SK-N-SH (cell line): Measurements from ENCODE around the gene SHB. TPM values are rescaled to one million over a fixed set of nuclear protein-coding genes. Genes with fewer than 3 reads are reported as not detected.

ENCODE experiments used
- CTCF ChIA-PET: fragments of 300-600, 350-600 bp; formaldehyde crosslinking; extraction: SDS; loops from one replicate; lab custom pipeline; 2021; lab: Yijun Ruan, JAX
- POLR2A ChIA-PET: fragments of 350-600 bp; sonication (Branson Sonifier 250); formaldehyde crosslinking; extraction: SDS; loops from one replicate; lab custom pipeline; 2020; ENCODE audit warnings: antibody characterized with exemption, inconsistent platforms; lab: Yijun Ruan, JAX
- DNase-seq: peaks from one replicate; pipeline ENCODE4 v3.0.0; 2012
- H2AFZ ChIP-seq: fragments of 200-600 bp; sonication (generic); 2 replicates; pipeline ENCODE4 v1.8.1; 2016; ENCODE audit warnings: antibody characterized with exemption, mild to moderate bottlenecking, low read depth
- H3F3A ChIP-seq: fragments of 200-600 bp; sonication (generic); replicated peaks from 2 replicates; pipeline ENCODE3; 2016; ENCODE audit warnings: antibody characterized with exemption, mild to moderate bottlenecking; ENCODE audit not compliant: insufficient read depth
- H3K27ac ChIP-seq, 2 experiments: fragments of 200-500 bp in 1 of 2; fragments of 200-600 bp in 1 of 2; sonication (Bioruptor generic) in 1 of 2; sonication (generic), shearing (Covaris generic) in 1 of 2; 2 replicates each; pipeline versions ENCODE4 v1.5.1 to v1.6.1; 2014 to 2016; ENCODE audit warnings: low read depth in 2 of 2, inconsistent platforms in 1 of 2, low read length in 1 of 2, mild to moderate bottlenecking in 1 of 2, mixed read lengths in 1 of 2
- H3K27me3 ChIP-seq: fragments of 200-600 bp; sonication (generic), shearing (Covaris generic); 2 replicates; pipeline ENCODE4 v1.6.1; 2016; ENCODE audit warnings: mixed run types; ENCODE audit not compliant: insufficient read depth
- H3K36me3 ChIP-seq, 2 experiments: fragments of 200-500 bp in 1 of 2; fragments of 200-600 bp in 1 of 2; sonication (Bioruptor generic) in 1 of 2; sonication (generic) in 1 of 2; replicated peaks in 1 of 2; 2 replicates each; pipeline versions ENCODE3 to v1.5.1; 2014 to 2016; ENCODE audit warnings: low read length in 1 of 2, mild to moderate bottlenecking in 1 of 2; ENCODE audit not compliant: insufficient read depth in 2 of 2, control insufficient read depth in 1 of 2
- H3K4me1 ChIP-seq, 2 experiments: fragments of 200-500 bp in 1 of 2; fragments of 200-600 bp in 1 of 2; sonication (Bioruptor generic) in 1 of 2; sonication (generic), shearing (Covaris generic) in 1 of 2; 2 replicates each; pipeline versions ENCODE4 v1.5.1 to v1.6.1; 2014 to 2016; ENCODE audit warnings: low read depth in 1 of 2, low read length in 1 of 2, mixed run types in 1 of 2; ENCODE audit not compliant: insufficient read depth in 2 of 2, control insufficient read depth in 1 of 2
- H3K4me2 ChIP-seq: fragments of 200-600 bp; sonication (generic), shearing (Covaris generic); 2 replicates; pipeline ENCODE4 v1.6.1; 2017; ENCODE audit warnings: mixed run types
- H3K4me3 ChIP-seq, 2 experiments: fragments of 200-500 bp in 1 of 2; fragments of 200-600 bp in 1 of 2; sonication (Bioruptor generic) in 1 of 2; sonication (generic), shearing (Covaris generic) in 1 of 2; 2 replicates each; pipeline versions ENCODE4 v1.5.1 to v1.8.1; 2014 to 2016; ENCODE audit warnings: low read depth in 2 of 2, inconsistent platforms in 1 of 2, low read length in 1 of 2, mild to moderate bottlenecking in 1 of 2, mixed read lengths in 1 of 2, moderate library complexity in 1 of 2
- H3K79me2 ChIP-seq: fragments of 200-600 bp; sonication (generic); 2 replicates; pipeline ENCODE4 v1.8.1; 2017; ENCODE audit warnings: mild to moderate bottlenecking; ENCODE audit not compliant: insufficient read depth
- H3K9ac ChIP-seq: fragments of 200-600 bp; sonication (generic); 2 replicates; pipeline ENCODE4 v1.6.1; 2017; ENCODE audit warnings: mixed run types
- H3K9me2 ChIP-seq: fragments of 200-600 bp; sonication (generic); 2 replicates; pipeline ENCODE4 v1.6.1; 2017; ENCODE audit warnings: mixed run types
- H3K9me3 ChIP-seq: fragments of 200-600 bp; sonication (generic); 2 replicates; pipeline ENCODE4 v1.6.1; 2017; ENCODE audit warnings: mixed run types, mild to moderate bottlenecking, moderate library complexity
- H4K20me1 ChIP-seq: fragments of 200-600 bp; sonication (generic); 2 replicates; pipeline ENCODE4 v1.6.1; 2017; ENCODE audit warnings: mild to moderate bottlenecking, mixed run types; ENCODE audit not compliant: insufficient read depth
- EP300 ChIP-seq, 2 experiments: IDR thresholded peaks; 2 replicates each; pipeline versions ENCODE4 v1.4.0 to v1.6.1; 2012; ENCODE audit warnings: borderline replicate concordance in 1 of 2, low read depth in 1 of 2, low read length in 1 of 2
- FOSL2 ChIP-seq: IDR thresholded peaks from 2 replicates; pipeline ENCODE4 v1.4.0; 2012; ENCODE audit warnings: low read depth, mild to moderate bottlenecking, moderate library complexity, borderline replicate concordance
- FOXM1 ChIP-seq: IDR thresholded peaks from 2 replicates; pipeline ENCODE4 v1.4.0; 2012; ENCODE audit warnings: low read depth, mild to moderate bottlenecking
- JUND ChIP-seq: IDR thresholded peaks from 2 replicates; pipeline ENCODE4 v1.4.0; 2012
- RXRA ChIP-seq: IDR thresholded peaks from 2 replicates; pipeline ENCODE4 v1.4.0; 2012; ENCODE audit warnings: low read depth, mild to moderate bottlenecking, borderline replicate concordance
- WGBS: methylation state at CpG from one replicate; pipeline ENCODE4 v1.1.6; 2017; ENCODE audit warnings: low lambda C conversion rate; 5-methylcytosine and 5-hydroxymethylcytosine counted together
- polyA plus RNA-seq, 3 experiments: library from polyadenylated mRNA; depleted of rRNA; stranded (reverse); fragments of >200 nt; gene quantifications; 2 replicates each; pipeline ENCODE4 v1.2.3, GENCODE V29; 2012
- TF ChIP-seq, protein P1 (sequence below): fragments of 150-350 bp; IDR thresholded peaks from 2 replicates; pipeline ENCODE4 v1.6.1; 2017; ENCODE audit warnings: antibody characterized with exemption, low read length, low read depth, borderline replicate concordance
- TF ChIP-seq, protein P2 (sequence below): fragments of 200-600 bp; sonication (generic); IDR thresholded peaks from 2 replicates; pipeline ENCODE4 v1.6.1; 2017; ENCODE audit warnings: antibody characterized with exemption, mild to moderate bottlenecking, moderate library complexity
- TF ChIP-seq, protein P3 (sequence below): IDR thresholded peaks from 2 replicates; pipeline ENCODE4 v1.4.0; 2012; ENCODE audit warnings: low read depth, borderline replicate concordance

SHB gene
- polyA plus RNA-seq, 1 of the 3 experiments (the other 2 are of a cell fraction): 26.0 TPM

DNA sequence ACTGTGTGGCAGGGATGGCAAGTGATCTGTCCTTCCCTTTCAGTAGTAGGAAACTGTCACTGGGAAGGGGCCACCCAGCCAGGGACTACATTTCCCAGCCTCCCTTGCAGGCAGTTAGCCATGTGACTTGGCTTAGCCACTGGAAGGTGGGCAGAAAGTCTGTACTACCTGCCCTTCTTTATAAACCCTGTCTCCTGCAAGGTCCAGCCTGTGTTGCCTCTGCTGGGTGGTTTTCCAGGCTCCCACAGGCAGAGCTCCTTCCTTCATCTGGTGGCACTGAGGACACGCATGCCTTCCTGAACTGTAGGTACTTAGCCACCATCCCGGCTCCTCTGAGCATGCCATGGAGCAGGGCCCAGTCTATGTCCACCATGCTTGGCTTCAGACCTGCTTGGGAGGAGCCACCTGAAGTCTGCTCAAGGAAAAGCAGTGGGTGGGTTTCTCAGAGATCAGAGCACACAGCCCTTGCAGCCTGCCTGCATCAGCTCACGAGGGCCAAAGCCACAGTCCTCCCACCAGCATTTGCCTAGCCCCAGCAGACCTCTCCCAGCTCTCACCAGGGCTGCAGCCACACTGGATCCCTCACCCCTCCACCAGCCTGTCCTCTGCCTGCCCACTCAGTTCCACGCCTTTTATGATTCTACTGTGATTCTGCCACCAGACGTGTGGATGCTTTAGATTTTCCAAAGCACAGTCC lies 148.4 kb downstream of the SHB start:
- 100% methylated on average over 4 of the region's 5 CpGs for WGBS
- ChIA-PET CTCF (interaction anchor here (1.0 to 2.1 kb wide), 5 partner anchors 7 to 512 kb away, joined by 3 to 15 read pairs (median 7); no protein-coding TSS in a partner anchor), POLR2A (no interaction called here)
- Histone ChIP-seq H3K27me3 (no peaks in the 10 kb centered on the region), H3K9me2 (no peaks in the 10 kb centered on the region), H4K20me1 (no peaks in the 10 kb centered on the region; the same call in 1 of the 2 replicates), H3K4me3 (no peak overlapping the region), H3K36me3 (peaks cover 14 to 51% of the 10 kb centered on the region in 2 experiments), H3K27ac (no peak overlapping the region), H3K4me2 (no peak overlapping the region), H3K9me3 (no peaks in the 10 kb centered on the region), H3K79me2 (peaks cover 39% of the 10 kb centered on the region; the same call in 1 of the 2 replicates), H3F3A (peaks cover 9% of the 10 kb centered on the region), H3K4me1 (peaks cover under 1 to 42% of the 10 kb centered on the region in 2 experiments; a peak in 2 of 4 replicates), H2AFZ (no peak overlapping the region), H3K9ac (no peak overlapping the region)
- DNase-seq: no peak
- TF ChIP-seq, protein P1, sequence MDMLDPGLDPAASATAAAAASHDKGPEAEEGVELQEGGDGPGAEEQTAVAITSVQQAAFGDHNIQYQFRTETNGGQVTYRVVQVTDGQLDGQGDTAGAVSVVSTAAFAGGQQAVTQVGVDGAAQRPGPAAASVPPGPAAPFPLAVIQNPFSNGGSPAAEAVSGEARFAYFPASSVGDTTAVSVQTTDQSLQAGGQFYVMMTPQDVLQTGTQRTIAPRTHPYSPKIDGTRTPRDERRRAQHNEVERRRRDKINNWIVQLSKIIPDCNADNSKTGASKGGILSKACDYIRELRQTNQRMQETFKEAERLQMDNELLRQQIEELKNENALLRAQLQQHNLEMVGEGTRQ: peak; percentile 32; the same call in 1 of the 2 replicates
- TF ChIP-seq, protein P2, sequence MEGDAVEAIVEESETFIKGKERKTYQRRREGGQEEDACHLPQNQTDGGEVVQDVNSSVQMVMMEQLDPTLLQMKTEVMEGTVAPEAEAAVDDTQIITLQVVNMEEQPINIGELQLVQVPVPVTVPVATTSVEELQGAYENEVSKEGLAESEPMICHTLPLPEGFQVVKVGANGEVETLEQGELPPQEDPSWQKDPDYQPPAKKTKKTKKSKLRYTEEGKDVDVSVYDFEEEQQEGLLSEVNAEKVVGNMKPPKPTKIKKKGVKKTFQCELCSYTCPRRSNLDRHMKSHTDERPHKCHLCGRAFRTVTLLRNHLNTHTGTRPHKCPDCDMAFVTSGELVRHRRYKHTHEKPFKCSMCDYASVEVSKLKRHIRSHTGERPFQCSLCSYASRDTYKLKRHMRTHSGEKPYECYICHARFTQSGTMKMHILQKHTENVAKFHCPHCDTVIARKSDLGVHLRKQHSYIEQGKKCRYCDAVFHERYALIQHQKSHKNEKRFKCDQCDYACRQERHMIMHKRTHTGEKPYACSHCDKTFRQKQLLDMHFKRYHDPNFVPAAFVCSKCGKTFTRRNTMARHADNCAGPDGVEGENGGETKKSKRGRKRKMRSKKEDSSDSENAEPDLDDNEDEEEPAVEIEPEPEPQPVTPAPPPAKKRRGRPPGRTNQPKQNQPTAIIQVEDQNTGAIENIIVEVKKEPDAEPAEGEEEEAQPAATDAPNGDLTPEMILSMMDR: no peak
- TF ChIP-seq FOSL2 (no peak), EP300 (IDR thresholded peaks at IDR 0.05; ENCODE audit: borderline replicate concordance in 1 of 2, low read depth in 1 of 2, low read length in 1 of 2) (no peak)
- TF ChIP-seq, protein P3, sequence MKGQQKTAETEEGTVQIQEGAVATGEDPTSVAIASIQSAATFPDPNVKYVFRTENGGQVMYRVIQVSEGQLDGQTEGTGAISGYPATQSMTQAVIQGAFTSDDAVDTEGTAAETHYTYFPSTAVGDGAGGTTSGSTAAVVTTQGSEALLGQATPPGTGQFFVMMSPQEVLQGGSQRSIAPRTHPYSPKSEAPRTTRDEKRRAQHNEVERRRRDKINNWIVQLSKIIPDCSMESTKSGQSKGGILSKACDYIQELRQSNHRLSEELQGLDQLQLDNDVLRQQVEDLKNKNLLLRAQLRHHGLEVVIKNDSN: peak; percentile 88

DNA sequence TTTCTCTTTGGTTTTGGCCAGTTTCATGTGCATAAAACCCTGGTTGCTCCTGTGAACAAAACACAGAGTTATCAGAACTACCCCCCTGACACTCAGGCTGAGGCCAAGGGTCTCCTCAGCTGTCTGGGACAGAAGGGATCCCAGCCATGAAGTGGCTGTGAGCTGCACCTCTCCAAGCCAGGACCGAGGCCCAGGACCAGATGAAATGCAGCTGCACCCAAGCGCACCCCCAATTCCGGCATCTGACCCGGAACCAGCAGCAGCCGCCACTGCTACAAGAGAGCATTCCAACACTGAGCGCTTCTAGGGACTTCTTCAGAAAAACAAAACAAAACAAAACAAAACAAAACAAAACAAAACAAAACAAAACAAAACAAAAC lies 149.1 kb downstream of the SHB start:
- H3K27me3 ChIP-seq: no peaks in the 10 kb centered on the region
- H3K9me3 ChIP-seq: no peaks in the 10 kb centered on the region
- no peaks in the 10 kb centered on the region; the same call in 1 of the 2 replicates for H4K20me1 ChIP-seq
- peaks cover 0 to 36% of the 10 kb centered on the region in 2 experiments; a peak in 1 of 4 replicates for H3K4me1 ChIP-seq
- no peak overlapping the region for H2AFZ ChIP-seq
- H3K79me2 ChIP-seq: peaks cover 33% of the 10 kb centered on the region; the same call in 1 of the 2 replicates
- ChIA-PET POLR2A (no interaction called here), CTCF (interaction anchor here (1.4 kb wide), 1 partner anchor 151 kb away, joined by 7 read pairs; no protein-coding TSS in a partner anchor)
- DNase-seq: no peak
- no peak overlapping the region for H3K27ac ChIP-seq
- H3K4me3 ChIP-seq: no peak overlapping the region
- peaks cover 12% of the 10 kb centered on the region for H3F3A ChIP-seq
- no peak overlapping the region for H3K9ac ChIP-seq
- peaks cover 14 to 53% of the 10 kb centered on the region in 2 experiments for H3K36me3 ChIP-seq
- no peaks in the 10 kb centered on the region for H3K9me2 ChIP-seq
- TF ChIP-seq FOSL2 (no peak), JUND (no peak), FOXM1 (no peak), RXRA (no peak)
- TF ChIP-seq, protein P1: no peak
- H3K4me2 ChIP-seq: no peak overlapping the region
- 100% methylated on average over 5 of the region's 6 CpGs for WGBS
